GM12801 (cell line): ENCODE results near the gene FBXL7.

Experiments
- TF ChIP-seq, protein P1 (sequence below): IDR thresholded peaks from one replicate; pipeline ENCODE4 v1.5.1; 2011; ENCODE audit warnings: control low read depth; ENCODE audit not compliant: insufficient read length; ENCODE audit errors: extremely low read depth

Gene FBXL7

DNA sequence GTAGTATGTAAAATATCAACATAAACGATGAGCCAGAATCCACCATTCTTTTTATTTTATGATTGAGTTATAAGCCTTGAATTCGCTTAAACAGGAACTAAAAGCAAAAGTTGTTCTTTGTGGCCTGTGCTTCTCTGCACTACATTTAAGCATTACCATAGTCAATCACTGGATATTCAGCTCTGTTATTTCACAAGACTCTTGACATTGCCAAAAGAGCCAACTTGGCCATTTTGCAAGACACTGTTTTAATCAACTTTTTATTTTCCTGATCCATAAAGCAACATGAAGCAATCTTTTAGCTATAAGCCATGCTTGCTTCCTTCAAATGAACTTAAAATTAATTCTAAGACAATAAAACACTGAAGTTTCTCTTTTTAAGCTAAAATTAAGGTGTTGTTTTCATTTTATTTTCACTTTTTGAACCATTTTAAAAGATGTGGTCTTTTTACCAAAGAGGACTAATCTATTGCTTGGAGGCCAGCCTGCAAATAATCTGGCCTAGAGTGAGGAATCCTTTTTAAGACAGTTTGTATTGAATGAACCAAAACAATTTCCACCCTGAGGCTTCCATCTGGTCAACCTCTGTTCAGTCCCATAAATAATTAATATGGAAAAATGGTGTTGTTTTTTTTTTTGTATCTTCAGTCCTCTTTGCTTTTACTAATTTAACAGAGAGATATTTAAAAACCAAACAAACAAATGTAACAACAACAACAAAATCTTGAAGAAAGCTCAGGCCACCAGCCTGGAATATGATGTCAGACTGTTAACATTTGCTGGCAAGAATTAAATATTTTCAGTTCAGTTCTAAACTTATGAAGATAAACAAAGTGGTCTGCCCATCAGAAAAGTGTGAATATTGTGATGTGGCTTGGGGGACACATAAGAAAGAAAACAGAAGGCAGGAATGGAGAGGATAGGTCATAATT lies 405.2 kb downstream of the FBXL7 start:
- TF ChIP-seq, protein P1, sequence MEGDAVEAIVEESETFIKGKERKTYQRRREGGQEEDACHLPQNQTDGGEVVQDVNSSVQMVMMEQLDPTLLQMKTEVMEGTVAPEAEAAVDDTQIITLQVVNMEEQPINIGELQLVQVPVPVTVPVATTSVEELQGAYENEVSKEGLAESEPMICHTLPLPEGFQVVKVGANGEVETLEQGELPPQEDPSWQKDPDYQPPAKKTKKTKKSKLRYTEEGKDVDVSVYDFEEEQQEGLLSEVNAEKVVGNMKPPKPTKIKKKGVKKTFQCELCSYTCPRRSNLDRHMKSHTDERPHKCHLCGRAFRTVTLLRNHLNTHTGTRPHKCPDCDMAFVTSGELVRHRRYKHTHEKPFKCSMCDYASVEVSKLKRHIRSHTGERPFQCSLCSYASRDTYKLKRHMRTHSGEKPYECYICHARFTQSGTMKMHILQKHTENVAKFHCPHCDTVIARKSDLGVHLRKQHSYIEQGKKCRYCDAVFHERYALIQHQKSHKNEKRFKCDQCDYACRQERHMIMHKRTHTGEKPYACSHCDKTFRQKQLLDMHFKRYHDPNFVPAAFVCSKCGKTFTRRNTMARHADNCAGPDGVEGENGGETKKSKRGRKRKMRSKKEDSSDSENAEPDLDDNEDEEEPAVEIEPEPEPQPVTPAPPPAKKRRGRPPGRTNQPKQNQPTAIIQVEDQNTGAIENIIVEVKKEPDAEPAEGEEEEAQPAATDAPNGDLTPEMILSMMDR = no peak

DNA sequence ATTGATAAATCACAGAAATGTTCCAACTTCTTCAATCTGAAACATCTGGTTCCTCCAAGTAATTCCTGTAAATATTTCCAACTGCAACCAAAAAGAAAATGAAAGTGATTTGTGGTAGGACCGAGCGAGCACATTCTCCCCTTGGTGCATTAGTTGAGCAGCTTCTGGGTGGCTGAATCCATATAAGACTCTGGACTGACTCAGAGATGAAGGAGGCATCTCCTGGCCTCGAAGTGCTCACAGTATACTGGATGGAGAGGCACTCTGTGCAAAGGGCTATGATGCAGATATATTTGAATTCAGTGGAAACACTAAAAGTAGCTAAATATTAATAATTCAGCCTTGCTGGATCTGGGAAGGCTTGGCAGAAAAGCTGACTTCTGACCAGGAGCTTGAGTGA lies 414.7 kb downstream of the FBXL7 start:
- TF ChIP-seq, protein P1 = no peak

DNA sequence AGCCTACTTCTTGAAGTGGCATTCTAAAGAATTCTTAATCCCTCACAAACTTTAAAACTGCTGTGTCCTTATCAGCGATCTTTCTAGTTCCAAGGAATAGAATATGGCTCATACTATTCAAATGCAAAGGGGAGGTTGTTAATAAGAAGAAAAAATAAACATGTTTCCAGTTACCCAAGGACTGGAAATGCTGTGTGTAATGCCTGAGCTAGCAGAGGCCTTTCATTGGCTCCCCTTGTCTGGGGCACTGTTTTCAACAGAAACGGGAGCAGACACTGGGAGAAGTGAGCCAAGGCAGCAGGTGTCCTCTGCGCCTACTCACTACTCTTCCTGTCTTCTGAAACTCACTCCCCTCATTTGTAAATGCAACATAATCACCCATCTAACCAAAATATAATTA lies 426.6 kb downstream of the FBXL7 start:
- TF ChIP-seq, protein P1 = no peak

DNA sequence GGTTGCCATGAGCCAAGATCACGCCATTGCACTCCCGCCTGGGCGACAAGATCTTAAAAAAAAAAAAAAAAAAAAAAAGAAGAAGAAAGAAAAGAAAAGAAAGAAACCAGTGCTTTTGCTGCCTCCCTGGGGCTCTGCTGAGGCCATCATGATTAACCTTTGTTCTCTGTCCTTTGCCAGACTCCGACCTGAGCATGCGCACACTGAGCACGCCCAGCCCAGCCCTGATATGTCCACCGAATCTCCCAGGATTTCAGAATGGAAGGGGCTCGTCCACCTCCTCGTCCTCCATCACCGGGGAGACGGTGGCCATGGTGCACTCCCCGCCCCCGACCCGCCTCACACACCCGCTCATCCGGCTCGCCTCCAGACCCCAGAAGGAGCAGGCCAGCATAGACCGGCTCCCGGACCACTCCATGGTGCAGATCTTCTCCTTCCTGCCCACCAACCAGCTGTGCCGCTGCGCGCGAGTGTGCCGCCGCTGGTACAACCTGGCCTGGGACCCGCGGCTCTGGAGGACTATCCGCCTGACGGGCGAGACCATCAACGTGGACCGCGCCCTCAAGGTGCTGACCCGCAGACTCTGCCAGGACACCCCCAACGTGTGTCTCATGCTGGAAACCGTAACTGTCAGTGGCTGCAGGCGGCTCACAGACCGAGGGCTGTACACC lies 427.9 kb downstream of the FBXL7 start:
- TF ChIP-seq, protein P1 = no peak

DNA sequence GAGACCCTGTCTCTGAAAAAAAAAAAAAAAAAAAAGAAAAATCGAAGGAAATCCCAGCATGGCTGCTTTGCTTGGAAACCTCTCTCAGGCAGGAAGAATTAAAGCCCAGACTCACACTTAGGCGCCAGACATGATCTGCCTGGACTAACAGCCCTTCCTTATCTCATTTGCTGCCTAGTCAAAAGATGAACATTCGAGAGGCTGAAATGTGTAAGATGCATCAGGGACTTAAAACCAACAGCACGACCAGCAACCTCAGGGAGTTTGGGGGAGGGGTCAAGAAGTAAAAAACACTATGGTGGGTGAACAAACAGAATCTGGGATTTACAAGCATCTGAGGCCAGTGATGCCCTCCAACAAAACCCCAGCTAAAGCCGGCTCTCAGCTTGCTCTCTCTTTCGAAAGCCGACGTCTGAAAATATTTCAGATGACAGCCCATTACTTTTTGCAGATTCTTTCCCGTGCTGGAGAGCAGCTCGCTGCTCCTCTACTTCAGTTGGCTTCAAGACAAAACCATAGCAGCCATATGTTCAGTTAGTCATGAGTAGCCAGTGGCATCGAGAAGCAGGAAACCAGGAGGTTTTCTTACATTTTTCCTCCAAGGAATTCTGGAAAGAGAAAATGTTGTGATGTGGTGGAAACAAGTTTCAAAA lies 429.8 kb downstream of the FBXL7 start:
- TF ChIP-seq, protein P1 = no peak

DNA sequence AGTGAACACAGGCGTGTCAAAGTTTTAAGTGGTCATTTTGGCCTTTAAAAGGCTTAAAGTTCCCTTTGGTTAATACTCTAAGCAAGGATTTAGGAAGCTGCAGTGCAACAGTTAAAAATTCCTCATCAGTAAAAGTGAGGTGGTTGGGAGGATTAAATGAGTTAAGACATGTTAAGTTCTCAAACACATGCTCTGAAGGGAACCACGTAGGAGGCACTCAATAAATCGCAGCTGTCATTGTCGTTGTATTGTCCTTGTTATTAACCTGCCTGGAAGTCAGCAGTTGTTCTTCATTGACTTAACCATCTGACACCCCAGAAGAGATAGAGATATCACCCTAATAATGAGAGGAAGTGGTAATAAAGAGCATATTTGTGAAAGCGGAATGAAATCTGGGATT lies 432.1 kb downstream of the FBXL7 start:
- TF ChIP-seq, protein P1 = no peak
